ENCODE data around the gene TCF25. TPM values are rescaled to one million over a fixed set of nuclear protein-coding genes. Genes with fewer than 3 reads are reported as not detected.

TCF25 gene
- total RNA-seq, 3 donors from 2014 or later = 169 to 243 (median 176) TPM

DNA sequence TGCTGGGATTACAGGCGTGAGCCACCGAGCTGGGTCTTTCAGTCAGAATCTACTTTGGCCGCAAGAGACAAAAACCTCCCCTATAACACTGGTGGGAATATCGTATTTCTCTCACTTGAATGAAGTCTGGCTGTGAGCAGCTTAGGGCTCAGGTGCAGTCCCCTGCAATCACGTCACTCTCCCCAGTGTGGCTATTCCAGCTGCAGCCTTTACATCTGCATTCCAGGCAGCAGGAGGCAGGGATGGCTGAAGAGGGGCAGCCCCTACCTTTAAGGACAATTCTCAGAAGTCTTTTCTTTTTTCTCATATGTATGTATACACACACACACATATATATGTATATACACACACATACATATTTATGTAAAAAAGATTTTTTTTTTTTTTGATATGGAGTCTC is 78.1 kb downstream of the TCF25 start:
- H3K27ac ChIP-seq = no peak overlapping the region
- DNase-seq (ENCODE audit: low spot score in 2 of 2) = no peak
- H3K27me3 ChIP-seq = no peaks in the 10 kb centered on the region
- intact Hi-C loops (cut with DNase I; ENCODE audit: low total_unique reads) = no loop called here
- H3K4me1 ChIP-seq = peaks cover 3 to 4% of the 10 kb centered on the region in 2 donors
- no peaks in the 10 kb centered on the region for H3K36me3 ChIP-seq
- no peaks in the 10 kb centered on the region for H3K9me3 ChIP-seq
- TF ChIP-seq POLR2A (IDR thresholded peaks at IDR 0.05) = no peak
- TF ChIP-seq, protein P1, sequence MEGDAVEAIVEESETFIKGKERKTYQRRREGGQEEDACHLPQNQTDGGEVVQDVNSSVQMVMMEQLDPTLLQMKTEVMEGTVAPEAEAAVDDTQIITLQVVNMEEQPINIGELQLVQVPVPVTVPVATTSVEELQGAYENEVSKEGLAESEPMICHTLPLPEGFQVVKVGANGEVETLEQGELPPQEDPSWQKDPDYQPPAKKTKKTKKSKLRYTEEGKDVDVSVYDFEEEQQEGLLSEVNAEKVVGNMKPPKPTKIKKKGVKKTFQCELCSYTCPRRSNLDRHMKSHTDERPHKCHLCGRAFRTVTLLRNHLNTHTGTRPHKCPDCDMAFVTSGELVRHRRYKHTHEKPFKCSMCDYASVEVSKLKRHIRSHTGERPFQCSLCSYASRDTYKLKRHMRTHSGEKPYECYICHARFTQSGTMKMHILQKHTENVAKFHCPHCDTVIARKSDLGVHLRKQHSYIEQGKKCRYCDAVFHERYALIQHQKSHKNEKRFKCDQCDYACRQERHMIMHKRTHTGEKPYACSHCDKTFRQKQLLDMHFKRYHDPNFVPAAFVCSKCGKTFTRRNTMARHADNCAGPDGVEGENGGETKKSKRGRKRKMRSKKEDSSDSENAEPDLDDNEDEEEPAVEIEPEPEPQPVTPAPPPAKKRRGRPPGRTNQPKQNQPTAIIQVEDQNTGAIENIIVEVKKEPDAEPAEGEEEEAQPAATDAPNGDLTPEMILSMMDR (IDR thresholded peaks at IDR 0.05) = no peak
- TF ChIP-seq POLR2AphosphoS5 (IDR thresholded peaks at IDR 0.05) = no peak
- H3K4me3 ChIP-seq = no peak overlapping the region

DNA sequence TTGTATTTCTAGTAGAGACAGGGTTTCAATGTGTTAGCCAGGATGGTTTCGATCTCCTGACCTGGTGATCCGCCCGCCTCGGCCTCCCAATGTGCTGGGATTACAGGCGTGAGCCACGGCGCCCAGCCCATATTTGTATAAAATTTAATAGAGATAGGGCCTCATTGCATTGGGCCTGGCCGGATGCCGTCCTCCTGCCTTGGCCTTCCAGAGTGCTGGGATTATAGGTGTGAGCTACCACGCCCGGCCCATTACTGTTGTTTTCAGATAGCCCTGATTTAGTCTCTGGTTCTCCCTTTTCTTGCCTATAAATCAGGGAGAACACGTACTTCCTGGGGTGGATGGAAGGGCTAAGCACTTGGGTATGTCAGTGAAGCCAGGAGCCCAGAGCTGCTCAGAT is 78.7 kb downstream of the TCF25 start:
- intact Hi-C loops (cut with DNase I; ENCODE audit: low total_unique reads) = no loop called here
- Histone ChIP-seq H3K27ac (no peak overlapping the region), H3K27me3 (no peaks in the 10 kb centered on the region), H3K4me3 (no peak overlapping the region), H3K4me1 (peaks cover 3 to 4% of the 10 kb centered on the region in 2 donors), H3K9me3 (no peaks in the 10 kb centered on the region), H3K36me3 (no peaks in the 10 kb centered on the region)
- no peak for DNase-seq (ENCODE audit: low spot score in 2 of 2)
- no peak for TF ChIP-seq POLR2AphosphoS5 (IDR thresholded peaks at IDR 0.05)
- TF ChIP-seq, protein P1 (IDR thresholded peaks at IDR 0.05) = no peak
- no peak for TF ChIP-seq POLR2A (IDR thresholded peaks at IDR 0.05)

DNA sequence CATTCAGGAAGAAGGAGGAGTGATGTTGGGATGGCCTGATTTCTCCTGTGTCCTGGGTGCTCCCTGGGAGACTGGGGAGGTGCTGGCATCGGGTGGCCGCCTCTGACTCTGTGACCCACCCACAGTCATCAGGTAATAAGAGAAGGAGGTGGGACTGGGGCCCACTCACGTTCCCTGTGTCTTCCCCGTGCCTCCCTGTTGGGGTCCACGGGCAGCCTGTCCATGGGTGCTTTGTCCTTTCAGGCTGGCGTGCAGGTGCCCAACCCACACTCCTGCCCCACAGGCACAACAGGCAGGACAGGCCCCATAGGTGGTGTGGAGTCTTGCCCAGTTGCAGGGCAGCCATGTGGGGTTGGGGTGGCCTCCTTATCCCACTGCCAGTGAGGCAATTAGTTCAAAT is 79.2 kb downstream of the TCF25 start:
- Histone ChIP-seq H3K4me1 (peaks cover 3 to 4% of the 10 kb centered on the region in 2 donors), H3K36me3 (no peaks in the 10 kb centered on the region), H3K4me3 (no peak overlapping the region), H3K27ac (no peak overlapping the region), H3K27me3 (no peaks in the 10 kb centered on the region), H3K9me3 (no peaks in the 10 kb centered on the region)
- no peak for DNase-seq (ENCODE audit: low spot score in 2 of 2)
- intact Hi-C loops (cut with DNase I; ENCODE audit: low total_unique reads) = no loop called here
- TF ChIP-seq, protein P1 (IDR thresholded peaks at IDR 0.05) = no peak
- TF ChIP-seq POLR2AphosphoS5 (IDR thresholded peaks at IDR 0.05) (no peak), POLR2A (IDR thresholded peaks at IDR 0.05) (no peak)

DNA sequence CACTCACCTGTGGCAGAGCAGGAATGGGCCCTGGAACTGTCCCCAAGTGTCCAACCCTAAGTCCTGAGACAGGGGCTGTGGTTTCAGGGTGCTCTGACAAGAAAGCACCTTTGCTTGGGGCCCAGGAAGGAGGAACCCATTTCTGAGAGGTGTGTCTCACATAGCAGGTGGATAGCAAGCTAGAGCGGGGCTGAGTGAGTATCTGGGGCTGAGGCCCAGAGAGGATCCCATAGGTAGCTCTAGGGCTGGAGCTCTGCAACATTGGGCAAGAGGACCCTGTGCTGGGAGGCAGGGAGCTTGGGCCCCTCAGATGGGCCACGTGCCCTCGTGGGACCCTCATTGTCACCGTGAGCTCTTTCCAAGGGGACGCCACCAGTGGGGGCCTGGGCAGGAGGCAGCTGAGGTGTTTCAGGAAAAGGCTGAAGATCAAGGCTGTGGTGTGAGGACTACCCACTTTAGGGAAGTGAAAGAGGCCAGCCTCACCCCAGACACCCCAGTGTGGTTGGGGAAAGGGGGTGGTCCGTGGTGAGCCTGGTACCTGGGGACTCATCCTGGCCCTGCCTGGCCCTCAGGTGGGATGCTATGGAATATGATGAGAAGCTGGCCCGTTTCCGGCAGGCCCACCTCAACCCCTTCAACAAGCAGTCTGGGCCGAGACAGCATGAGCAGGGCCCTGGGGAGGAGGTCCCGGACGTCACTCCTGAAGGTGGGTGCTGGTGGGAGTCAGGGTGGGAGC is 80.4 kb downstream of the TCF25 start:
- intact Hi-C loops (cut with DNase I; ENCODE audit: low total_unique reads) = no loop called here
- TF ChIP-seq POLR2AphosphoS5 (IDR thresholded peaks at IDR 0.05) = no peak
- TF ChIP-seq, protein P1 (IDR thresholded peaks at IDR 0.05) = no peak
- TF ChIP-seq POLR2A (IDR thresholded peaks at IDR 0.05) = no peak
- no peaks in the 10 kb centered on the region for H3K27me3 ChIP-seq
- H3K9me3 ChIP-seq = no peaks in the 10 kb centered on the region
- no peak for DNase-seq (ENCODE audit: low spot score in 2 of 2)
- no peaks in the 10 kb centered on the region for H3K36me3 ChIP-seq
- H3K27ac ChIP-seq = no peak overlapping the region
- H3K4me1 ChIP-seq = peaks cover 3 to 4% of the 10 kb centered on the region in 2 donors
- no peak overlapping the region for H3K4me3 ChIP-seq

DNA sequence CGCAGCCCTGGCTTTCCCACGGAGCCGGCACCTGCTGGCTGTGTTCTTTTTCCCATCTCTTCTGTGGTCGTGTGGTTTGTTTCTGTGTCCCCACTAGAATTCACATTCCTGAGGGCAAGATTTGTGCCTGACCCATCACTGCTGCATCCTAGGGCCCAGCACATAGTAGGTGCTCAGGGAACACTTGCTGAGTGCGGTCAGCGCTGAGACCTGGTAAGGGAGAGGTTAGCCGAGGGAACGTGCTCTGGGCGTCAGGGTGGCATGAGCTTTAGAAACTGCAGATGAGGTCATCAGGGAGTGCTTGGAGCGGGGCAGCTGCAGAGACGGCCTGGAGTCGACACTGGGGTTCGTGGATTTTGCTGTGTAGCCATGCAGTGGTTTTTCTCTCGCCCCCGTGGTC is 81.1 kb downstream of the TCF25 start:
- TF ChIP-seq POLR2AphosphoS5 (IDR thresholded peaks at IDR 0.05) = no peak
- TF ChIP-seq, protein P1 (IDR thresholded peaks at IDR 0.05) = no peak
- TF ChIP-seq POLR2A (IDR thresholded peaks at IDR 0.05) = no peak
- Histone ChIP-seq H3K36me3 (no peaks in the 10 kb centered on the region), H3K27ac (no peak overlapping the region), H3K27me3 (no peaks in the 10 kb centered on the region), H3K4me3 (no peak overlapping the region), H3K4me1 (peaks cover under 1 to 2% of the 10 kb centered on the region in 2 donors), H3K9me3 (no peaks in the 10 kb centered on the region)
- no peak for DNase-seq (ENCODE audit: low spot score in 2 of 2)
- intact Hi-C loops (cut with DNase I; ENCODE audit: low total_unique reads) = no loop called here
